GM21825 (cell line): ENCODE data around the gene CNST.
"Not testable (repeated sequence)": the region's sequence is repeated elsewhere in the genome, so short reads cannot be mapped to it uniquely, and the experiment has no call there.

Experiments used
- ATAC-seq: cut with Tn5 transposase; IDR thresholded peaks from one replicate; pipeline ENCODE4 v1.9.1; 2021; ENCODE audit warnings: mild to moderate bottlenecking, moderate library complexity; ENCODE audit not compliant: unreplicated experiment

The CNST gene

DNA sequence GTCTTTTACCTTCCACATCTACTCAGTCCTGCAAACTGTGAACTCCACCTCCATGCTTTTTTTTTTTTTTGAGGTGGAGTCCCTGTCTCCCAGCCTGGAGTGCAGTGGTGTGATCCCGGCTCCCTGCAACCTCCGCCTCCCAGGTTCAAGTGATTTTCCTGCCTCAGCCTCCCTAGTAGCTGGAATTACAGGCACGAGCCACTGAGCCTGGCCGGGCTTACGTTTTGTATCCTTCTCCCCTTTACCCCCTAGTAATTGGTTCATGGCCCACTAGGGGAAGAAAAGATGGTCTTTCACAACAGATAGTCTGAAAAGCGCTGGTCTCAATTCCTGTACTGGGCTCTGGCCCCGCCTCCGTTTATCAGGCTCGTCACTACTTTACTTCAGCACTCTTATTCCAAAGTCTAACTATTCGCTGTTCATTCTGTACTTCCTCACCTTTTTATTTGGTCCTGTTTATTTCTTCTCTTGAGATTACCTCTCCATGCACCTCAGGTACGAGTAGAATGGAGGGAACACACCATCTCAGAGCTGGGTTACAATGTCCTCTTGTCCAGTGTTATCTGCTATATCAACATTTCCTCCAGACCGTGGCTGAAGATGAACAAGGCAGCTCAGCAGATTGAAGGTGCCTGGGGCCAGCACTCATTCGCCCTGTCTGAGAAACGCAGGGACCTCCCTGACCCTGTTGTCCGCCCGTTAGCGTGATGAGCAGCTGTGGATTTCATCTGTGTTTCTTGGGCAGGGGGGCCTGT is 16.2 kb downstream of the CNST start:
- ATAC-seq, result no peak

DNA sequence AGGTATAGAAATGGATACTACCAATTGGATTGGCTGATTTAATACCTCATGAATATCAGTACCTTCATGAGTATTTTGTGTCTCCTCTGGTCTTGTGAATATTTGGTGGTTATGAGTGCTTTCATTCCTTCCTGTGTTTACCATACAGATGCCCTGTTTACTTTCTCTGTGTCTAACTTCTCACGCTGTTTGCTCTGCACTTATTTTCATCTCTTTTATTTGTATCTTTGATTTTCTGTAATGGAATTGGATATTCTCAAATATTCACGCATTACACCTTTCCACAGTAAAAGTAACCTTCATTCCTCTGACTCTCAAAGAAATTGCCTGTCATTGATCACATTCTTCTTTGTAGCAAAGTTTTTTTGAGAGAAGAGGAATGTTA is 16.8 kb downstream of the CNST start:
- no peak for ATAC-seq

DNA sequence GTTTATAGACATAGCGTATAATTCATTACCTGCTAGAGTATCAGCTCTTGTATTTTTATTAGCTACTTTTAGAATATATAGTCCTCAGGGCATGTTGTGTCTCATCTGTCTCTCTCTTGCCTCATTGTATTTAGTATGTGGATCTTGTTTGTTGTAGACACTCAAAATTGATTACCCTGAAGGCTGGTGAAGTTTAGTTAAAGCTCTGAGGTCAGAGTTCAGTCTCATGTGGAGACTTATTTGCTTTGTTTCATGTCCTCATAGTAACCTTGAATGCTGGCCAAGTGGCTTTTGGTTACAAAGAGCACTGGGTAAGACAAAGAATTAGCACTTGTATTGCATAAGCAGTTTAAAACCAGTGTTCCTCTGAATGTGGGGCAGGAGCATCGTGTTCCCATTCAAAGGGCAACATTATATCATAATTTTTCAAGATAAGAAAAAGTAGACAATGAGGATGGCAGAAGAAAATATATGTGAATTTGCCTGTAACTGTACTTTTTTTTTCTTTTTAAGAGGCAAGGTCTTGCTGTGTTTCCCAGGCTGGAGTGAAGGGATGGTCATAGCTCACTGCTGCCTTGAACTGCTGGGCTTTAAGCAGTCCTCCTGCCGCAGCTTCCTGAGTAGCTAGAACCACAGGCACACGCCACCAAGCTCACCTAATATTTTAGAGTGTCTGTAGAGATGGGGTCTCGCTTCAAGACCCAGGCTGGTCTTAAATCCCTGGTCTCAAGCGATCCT is 17.4 kb downstream of the CNST start:
- no peak for ATAC-seq

DNA sequence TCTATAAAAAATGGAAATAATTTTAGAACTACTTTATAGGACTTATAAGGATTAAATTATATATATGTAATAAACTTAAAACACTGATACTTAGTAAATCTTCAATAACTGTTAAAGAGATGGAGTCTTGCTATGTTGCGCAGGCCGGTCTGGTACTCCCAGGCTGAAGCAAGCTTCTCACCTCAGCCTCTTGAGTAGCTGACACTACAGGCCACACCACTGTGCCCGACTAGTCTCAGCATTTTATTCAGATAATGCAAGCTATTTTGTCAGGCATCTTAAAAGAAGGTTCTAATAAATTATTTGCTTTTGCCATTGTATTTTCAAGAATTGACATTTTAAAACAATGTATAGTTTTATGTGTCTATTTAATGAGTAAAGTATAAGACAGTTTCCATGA is 20.8 kb downstream of the CNST start:
- ATAC-seq, result no peak

GRCh38 chr1:246587606-246588005 is 21.4 kb downstream of the CNST start:
- ATAC-seq, result no peak

DNA sequence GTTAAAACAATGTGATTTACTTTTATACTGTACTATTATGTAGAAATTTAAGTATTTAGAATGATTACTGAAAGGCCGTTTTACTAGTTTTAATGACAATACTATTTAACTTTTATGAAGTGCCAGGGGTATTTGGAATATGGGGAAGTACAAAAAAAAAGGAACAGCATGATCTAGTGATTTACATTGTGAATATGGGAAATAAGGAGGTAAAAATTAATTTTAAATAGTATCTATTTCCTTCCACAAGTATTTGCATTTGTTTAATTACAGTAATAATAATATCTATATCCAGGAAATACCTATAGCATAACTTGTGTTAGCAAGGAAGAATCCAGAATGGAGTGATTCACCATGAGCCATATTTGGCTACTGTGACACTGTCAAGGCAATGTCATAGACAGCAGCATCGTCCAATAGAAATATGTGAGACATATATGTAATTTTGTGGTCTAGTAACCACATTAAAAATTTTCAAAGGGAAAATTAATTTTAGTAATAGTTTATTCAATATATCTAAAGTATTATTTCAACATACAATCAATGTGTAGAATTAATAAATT is 22.0 kb downstream of the CNST start:
- no peak for ATAC-seq

DNA sequence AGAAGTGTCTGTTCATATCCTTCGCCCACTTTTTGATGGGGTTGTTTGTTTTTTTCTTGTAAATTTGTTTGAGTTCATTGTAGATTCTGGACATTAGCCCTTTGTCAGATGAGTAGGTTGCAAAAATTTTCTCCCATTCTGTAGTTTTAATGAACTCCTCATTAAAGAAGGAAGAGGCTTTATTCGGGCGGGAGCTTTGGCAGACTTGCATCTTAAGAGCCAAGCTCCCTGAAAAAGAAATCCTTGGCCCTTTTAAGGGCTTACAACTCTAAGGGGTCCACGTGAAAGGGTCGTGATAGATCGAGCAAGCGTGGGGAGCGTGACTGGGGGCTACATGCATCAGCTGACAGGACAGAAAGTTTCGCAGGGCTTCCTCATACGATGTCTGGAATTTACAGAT is 23.7 kb downstream of the CNST start:
- not testable (repeated sequence) for ATAC-seq

DNA sequence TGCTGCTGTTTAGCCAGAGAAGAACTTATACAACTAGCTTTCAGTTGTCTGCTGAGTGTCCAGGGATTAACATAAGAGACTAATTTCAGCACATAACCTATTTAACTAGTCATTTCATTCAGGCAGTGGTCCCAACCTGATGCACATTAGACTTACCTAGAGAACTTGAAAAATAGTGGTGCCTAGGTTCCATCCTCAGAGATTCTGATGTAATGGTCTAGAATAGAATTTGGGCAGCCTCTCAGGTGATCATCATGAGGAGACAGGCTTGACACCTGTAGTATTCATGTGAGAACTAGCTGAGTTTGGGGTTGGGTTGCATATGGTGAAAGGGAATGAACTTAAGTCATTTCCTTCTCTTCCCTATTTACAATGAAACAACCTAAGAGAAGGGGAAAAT is 24.8 kb downstream of the CNST start:
- ATAC-seq, result peak; percentile 44

DNA sequence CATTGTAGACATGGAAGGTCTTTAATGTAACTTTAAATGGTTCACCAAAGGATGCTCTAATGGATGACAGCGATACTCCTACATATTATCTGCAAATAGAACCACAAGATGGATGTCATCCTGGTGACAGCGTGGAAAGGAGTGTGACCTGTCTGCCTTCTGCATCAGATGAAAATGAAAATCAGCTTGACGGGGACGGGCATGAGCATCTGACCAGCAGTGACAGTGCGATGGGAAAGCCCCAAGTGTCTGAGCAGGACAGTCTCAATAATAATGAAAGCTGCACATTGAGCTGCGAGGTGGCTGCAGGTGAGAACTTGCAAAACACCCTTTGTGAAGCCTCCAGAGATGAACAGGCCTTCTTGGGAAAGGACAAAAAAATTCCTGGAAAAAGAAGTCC is 25.2 kb downstream of the CNST start:
- ATAC-seq, result peak; percentile 96

DNA sequence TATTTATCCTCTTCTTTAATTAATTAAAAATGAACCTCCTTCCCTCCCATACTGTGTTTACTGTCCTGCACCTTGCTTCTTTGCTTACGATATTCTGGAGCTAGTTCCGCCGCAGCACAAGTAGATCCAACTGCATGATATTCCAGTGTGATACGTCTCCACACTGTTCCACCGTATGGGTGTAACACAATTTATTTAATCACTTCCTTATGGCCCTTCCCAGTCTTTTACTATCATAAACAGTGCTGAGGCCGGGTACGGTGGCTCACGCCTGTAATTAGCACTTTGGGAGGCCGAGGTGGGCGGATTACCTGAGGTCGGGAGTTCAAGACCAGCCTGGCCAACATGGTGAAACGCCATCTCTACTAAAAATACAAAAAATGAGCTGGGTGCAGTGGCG is 25.7 kb downstream of the CNST start:
- no peak for ATAC-seq

DNA sequence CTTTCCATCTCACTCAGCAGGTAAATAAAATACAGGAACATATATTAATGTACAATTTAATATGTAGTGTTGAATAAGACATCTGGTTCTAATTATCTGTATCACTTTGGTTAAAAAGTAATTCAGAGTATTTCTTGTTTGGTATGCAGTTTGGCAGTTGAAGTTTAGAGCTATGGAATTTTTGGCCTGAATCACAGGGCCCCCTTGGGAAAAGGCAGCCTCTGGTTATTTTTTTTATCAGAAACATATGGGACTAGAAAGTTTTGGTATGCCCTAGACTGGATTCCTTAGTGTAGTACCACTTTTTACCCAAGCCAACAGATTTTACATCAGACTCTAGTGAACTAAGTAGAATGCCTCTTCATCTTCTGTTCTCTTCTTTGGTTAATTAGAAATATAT is 26.4 kb downstream of the CNST start:
- ATAC-seq, result no peak

DNA sequence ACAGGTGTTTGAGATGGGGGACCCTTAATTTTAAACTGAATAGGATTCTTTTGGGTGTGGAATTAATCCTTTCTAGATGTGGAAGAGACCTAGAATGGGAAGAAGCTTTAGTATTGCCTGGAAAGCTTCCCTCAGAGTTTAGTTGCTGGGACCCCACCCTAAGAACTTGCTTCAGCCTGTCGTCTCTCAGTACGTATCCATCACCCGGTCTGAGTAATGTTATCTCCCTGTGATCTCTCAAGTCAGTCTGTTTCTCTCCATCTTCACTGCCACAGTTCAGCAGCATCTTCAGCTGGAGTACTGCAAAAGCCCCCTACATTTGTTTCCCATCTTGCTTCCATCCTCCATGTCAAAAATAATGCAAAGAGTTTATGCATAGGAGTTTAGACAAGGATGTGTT is 28.9 kb downstream of the CNST start:
- ATAC-seq, result no peak

DNA sequence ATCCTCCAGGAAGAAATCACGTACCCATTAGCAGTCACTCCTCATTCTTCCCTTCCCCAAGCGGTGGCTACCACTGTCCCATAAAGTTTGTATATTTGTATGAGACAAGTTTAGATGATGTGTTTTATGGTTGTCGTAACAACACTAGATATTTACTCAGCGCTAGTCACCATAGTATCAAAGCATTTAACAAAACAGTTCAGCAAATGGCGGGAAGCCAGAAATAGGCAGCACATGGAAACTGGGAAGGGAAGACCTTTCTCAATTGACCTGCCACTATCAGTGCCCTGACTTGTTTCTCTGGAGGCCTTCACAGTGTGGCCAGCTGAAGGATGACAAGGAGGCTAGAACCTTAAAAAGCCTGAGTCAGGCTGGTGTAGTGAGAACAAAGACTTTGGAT is 31.1 kb downstream of the CNST start:
- no peak for ATAC-seq

DNA sequence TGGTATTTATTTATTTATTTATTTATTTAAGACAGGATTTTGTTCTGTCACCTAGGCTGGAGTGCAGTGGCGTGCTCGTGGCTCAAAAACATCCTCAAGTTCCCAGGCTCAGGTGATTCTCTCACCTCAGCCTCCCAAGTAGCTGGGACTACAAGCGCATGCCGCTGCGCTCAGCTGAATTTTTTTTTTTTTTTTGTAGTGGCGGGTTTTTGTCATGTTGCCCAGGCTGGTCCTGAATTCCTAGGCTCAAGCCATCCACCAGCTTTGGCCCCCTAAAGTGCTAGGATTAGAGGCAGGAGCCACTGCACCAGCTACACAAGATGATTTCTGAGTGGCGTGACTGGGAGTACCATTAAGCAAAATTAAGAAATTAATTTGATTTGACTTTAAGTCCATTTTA is 31.7 kb downstream of the CNST start:
- no peak for ATAC-seq

DNA sequence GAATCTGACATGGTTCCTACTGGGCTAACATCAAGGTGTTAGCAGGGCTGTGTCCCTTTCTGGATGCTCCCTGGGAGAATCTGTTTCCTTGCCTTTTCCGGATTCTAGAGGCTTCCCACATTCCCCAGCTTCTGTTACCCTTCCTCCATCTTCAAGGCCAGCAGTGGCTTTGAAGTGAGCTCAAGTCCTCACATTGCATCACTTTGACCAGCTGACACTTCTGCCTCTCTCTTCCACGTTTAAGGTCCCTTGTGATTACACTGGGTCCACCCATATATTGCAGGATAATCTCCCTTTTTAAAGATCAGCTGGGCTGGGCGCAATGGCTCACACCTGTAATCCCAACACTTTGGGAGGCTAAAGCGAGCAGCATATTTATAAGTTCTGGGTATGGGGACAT is 33.1 kb downstream of the CNST start:
- ATAC-seq, result no peak

DNA sequence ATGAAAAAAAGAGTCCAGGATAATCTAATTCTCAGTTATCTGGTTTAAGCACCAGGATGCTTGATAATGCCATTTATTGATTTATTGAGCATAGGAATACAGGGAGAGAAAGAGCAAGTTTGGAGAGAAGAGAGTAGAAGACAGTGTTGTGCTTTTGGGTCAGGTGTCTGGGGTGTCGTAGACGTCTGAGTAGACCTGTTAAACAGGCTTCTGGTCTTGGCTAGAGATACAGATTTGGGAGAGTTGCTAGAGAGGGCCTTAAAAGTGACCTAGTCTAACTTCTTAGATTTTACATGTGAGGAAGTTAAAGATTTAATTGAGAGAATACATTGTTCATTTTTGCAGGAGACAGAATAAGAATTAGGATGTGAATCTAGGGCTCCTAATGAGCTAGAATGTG is 34.3 kb downstream of the CNST start:
- no peak for ATAC-seq

DNA sequence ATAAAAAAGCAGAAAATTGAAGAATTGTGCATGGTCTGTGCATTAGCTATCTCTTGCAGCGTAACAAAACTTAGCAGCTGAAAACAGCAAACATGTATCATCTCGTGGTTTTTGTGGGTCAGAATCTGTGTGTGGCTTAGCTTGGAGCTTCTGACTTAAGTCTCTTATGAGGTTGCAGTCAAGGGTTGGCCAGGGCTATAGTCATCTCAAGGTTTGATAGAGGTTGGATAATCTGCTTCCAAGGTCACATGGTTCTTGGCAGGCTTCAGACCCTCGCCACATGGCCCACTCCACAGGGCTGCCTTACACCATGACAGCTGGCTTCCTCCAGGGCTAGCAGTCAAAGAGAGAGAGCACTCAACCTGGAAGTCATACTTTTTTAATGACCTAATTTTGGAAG is 35.9 kb downstream of the CNST start:
- ATAC-seq, result no peak

DNA sequence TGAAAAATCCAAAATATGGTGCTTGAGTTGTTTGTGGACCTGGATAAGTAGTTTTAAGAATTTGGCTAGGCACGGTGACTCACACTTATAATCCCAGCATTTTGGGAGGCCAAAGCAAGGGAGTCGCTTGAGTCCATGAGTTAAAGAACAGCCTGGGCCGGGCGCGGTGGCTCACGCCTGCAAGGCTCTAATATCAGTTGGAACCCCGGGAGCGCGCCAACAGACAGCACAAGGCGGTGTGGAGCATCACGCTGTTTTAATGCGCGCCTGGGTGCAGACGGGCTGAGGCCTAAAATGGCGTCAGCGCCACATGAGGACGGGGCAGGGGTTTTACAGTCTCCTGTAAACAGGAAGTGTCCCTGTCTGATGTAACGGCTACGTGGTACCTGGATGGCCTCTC is 39.0 kb downstream of the CNST start:
- ATAC-seq, result not testable (repeated sequence)

DNA sequence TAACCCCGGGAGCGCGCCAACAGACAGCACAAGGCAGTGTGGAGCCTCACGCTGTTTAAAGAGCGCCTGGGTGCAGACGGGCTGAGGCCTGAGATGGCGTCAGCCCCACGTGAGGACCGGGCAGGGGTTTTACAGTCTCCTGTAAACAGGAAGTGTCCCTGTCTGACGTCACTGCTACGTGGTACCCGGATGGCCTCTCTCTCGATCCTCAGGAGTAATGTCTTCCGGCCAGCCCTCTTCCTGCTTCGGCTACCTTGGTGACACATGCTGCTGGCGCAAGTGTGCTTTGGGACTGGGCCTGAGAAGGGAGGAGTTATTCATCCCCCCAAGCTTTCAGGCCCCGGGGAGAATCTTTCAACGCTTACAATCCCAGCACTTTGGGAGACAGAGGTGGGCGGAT is 41.2 kb downstream of the CNST start:
- ATAC-seq, result no peak

GRCh38 chr1:246608616-246609376 is 42.5 kb downstream of the CNST start:
- ATAC-seq, result no peak

GRCh38 chr1:246609632-246610031 is 43.4 kb downstream of the CNST start:
- no peak for ATAC-seq
